ENCODE measurements around the gene CCDC40. TPM values are rescaled to one million over a fixed set of nuclear protein-coding genes. Genes with fewer than 3 reads are reported as not detected.
A peak's percentile ranks its signal among the peaks of the same experiment; 100 is the strongest.

Gene CCDC40
- total and polyA plus RNA-seq, 2 of the 13 experiments (the other 11 are each of a cell fraction or from before 2014, with no cell fraction given) = 4.1 to 5.5 TPM

DNA sequence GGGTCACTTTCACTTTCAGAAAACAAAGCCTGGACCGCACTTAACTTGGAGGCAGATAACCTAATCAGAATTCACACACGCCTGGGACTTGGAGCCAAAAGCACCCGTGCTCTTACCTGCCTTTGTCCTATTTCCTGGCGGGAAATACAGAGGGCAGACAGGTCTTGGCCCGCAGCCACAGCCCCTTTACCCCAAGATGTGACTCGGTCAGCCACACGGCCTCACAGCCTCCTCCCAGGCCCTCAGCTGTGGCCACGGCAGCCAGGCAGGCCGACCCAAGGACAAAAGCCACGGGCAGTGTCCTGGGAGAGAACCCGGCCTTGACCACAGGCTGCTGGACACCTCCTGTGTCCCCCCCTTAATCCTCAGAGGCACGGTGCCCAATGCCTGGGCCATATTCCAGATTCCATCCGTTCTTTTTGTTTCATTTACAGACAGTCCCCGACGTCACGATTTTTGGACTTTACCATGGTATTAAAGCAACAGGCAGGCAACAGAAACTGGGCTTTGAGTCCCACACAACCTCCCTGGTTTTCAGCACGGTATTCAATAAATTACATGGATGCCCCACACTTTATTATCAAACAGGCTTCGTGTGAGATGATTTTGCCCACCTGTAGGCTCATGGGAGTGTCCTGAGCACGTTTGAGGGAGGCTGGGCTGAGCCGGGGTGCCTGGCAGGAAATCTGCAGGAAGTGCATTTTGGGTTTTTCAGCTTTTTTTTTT lies 34.8 kb downstream of the CCDC40 start (continued):
- TF ChIP-seq, protein P1, sequence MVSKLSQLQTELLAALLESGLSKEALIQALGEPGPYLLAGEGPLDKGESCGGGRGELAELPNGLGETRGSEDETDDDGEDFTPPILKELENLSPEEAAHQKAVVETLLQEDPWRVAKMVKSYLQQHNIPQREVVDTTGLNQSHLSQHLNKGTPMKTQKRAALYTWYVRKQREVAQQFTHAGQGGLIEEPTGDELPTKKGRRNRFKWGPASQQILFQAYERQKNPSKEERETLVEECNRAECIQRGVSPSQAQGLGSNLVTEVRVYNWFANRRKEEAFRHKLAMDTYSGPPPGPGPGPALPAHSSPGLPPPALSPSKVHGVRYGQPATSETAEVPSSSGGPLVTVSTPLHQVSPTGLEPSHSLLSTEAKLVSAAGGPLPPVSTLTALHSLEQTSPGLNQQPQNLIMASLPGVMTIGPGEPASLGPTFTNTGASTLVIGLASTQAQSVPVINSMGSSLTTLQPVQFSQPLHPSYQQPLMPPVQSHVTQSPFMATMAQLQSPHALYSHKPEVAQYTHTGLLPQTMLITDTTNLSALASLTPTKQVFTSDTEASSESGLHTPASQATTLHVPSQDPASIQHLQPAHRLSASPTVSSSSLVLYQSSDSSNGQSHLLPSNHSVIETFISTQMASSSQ (IDR thresholded peaks at IDR 0.05; ENCODE audit: low read depth) = no peak
- TF ChIP-seq, protein P1 (CRISPR knock-in tag; IDR thresholded peaks at IDR 0.05; ENCODE audit: borderline replicate concordance) = 0 out of 2 replicates have a peak, but pooled peaks have one; percentile 25
- TF ChIP-seq, protein P2, sequence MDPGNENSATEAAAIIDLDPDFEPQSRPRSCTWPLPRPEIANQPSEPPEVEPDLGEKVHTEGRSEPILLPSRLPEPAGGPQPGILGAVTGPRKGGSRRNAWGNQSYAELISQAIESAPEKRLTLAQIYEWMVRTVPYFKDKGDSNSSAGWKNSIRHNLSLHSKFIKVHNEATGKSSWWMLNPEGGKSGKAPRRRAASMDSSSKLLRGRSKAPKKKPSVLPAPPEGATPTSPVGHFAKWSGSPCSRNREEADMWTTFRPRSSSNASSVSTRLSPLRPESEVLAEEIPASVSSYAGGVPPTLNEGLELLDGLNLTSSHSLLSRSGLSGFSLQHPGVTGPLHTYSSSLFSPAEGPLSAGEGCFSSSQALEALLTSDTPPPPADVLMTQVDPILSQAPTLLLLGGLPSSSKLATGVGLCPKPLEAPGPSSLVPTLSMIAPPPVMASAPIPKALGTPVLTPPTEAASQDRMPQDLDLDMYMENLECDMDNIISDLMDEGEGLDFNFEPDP (CRISPR knock-in tag; conservative IDR thresholded peaks at IDR 0.05) = no peak
- TF ChIP-seq ZNF704 (CRISPR knock-in tag; IDR thresholded peaks at IDR 0.05; ENCODE audit: borderline replicate concordance) (peak; percentile 47; the same call in 1 of the 2 replicates), ZNF772 (CRISPR knock-in tag; IDR thresholded peaks at IDR 0.05) (peak; percentile 71; the same call in 1 of the 2 replicates), TAF1 (CRISPR knock-in tag; IDR thresholded peaks at IDR 0.05) (peak; percentile 58), NBN (conservative IDR thresholded peaks at IDR 0.05) (no peak), RARA (CRISPR knock-in tag; IDR thresholded peaks at IDR 0.05) (peak; percentile 66; the same call in 1 of the 2 replicates), SPEN (CRISPR knock-in tag; IDR thresholded peaks at IDR 0.05; ENCODE audit: low read depth) (peak; percentile 23; the same call in 1 of the 2 replicates), HES4 (CRISPR knock-in tag; IDR thresholded peaks at IDR 0.05; ENCODE audit: borderline replicate concordance) (0 out of 2 replicates have a peak, but pooled peaks have one; percentile 18)
- TF ChIP-seq, protein P3, sequence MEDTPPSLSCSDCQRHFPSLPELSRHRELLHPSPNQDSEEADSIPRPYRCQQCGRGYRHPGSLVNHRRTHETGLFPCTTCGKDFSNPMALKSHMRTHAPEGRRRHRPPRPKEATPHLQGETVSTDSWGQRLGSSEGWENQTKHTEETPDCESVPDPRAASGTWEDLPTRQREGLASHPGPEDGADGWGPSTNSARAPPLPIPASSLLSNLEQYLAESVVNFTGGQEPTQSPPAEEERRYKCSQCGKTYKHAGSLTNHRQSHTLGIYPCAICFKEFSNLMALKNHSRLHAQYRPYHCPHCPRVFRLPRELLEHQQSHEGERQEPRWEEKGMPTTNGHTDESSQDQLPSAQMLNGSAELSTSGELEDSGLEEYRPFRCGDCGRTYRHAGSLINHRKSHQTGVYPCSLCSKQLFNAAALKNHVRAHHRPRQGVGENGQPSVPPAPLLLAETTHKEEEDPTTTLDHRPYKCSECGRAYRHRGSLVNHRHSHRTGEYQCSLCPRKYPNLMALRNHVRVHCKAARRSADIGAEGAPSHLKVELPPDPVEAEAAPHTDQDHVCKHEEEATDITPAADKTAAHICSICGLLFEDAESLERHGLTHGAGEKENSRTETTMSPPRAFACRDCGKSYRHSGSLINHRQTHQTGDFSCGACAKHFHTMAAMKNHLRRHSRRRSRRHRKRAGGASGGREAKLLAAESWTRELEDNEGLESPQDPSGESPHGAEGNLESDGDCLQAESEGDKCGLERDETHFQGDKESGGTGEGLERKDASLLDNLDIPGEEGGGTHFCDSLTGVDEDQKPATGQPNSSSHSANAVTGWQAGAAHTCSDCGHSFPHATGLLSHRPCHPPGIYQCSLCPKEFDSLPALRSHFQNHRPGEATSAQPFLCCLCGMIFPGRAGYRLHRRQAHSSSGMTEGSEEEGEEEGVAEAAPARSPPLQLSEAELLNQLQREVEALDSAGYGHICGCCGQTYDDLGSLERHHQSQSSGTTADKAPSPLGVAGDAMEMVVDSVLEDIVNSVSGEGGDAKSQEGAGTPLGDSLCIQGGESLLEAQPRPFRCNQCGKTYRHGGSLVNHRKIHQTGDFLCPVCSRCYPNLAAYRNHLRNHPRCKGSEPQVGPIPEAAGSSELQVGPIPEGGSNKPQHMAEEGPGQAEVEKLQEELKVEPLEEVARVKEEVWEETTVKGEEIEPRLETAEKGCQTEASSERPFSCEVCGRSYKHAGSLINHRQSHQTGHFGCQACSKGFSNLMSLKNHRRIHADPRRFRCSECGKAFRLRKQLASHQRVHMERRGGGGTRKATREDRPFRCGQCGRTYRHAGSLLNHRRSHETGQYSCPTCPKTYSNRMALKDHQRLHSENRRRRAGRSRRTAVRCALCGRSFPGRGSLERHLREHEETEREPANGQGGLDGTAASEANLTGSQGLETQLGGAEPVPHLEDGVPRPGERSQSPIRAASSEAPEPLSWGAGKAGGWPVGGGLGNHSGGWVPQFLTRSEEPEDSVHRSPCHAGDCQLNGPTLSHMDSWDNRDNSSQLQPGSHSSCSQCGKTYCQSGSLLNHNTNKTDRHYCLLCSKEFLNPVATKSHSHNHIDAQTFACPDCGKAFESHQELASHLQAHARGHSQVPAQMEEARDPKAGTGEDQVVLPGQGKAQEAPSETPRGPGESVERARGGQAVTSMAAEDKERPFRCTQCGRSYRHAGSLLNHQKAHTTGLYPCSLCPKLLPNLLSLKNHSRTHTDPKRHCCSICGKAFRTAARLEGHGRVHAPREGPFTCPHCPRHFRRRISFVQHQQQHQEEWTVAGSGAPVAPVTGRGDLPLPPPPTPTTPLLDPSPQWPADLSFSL (CRISPR knock-in tag; IDR thresholded peaks at IDR 0.05) = 0 out of 2 replicates have a peak, but pooled peaks have one; percentile 19
- TF ChIP-seq, protein P4, sequence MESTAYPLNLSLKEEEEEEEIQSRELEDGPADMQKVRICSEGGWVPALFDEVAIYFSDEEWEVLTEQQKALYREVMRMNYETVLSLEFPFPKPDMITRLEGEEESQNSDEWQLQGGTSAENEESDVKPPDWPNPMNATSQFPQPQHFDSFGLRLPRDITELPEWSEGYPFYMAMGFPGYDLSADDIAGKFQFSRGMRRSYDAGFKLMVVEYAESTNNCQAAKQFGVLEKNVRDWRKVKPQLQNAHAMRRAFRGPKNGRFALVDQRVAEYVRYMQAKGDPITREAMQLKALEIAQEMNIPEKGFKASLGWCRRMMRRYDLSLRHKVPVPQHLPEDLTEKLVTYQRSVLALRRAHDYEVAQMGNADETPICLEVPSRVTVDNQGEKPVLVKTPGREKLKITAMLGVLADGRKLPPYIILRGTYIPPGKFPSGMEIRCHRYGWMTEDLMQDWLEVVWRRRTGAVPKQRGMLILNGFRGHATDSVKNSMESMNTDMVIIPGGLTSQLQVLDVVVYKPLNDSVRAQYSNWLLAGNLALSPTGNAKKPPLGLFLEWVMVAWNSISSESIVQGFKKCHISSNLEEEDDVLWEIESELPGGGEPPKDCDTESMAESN (CRISPR knock-in tag; conservative IDR thresholded peaks at IDR 0.05) = peak; percentile 21; the same call in 1 of the 2 replicates
